HG02588 (cell line): ENCODE results near the gene TMEM39B.
"Not testable (repeated sequence)": the region's sequence is repeated elsewhere in the genome, so short reads cannot be mapped to it uniquely, and the experiment has no call there.

ENCODE experiments used
- ATAC-seq: cut with Tn5 transposase; IDR thresholded peaks from one replicate; pipeline ENCODE4 v1.9.1; 2021; ENCODE audit warnings: mild to moderate bottlenecking, moderate library complexity; ENCODE audit not compliant: unreplicated experiment

The TMEM39B gene

DNA sequence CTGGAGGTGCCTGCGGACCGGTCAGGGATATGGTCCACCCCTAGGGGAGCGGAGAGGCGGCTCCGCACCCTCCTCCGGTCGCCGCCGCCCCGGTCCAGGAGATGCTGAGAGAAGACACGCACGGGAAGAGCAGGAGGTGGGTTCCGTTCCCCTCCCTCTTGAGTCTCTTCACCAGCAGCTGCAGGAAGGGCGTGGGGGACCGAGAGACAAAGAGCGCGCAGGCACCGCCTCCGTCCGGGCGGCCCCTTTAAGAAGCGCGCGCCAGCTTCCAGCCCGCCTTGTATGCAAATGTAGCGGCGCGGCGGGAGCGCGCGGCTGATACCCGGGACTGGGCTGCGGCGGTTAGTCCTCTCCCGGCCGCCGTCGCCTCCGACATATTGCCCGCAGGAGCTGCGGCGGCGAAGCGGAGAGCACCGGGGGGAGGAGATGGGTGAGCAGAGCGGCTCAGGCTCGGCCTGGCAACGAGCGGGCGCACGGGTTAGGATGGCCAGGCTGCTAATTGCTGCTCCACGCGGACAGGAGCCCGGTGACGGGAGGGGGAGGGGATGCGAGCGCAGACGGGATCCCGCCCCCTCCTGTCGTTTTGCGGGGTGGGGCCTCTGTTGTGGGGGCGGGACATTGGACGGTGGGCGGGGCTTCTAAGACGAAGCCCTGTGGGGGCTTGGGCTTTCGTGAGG lies at the start of gene TMEM39B:
Gene TMEM39B, plus strand, starts transcription at position 318 of the 677 bp plus-strand sequence. Its CDS starts 109 bp downstream, at position 427.
- peak; percentile 83 for ATAC-seq

DNA sequence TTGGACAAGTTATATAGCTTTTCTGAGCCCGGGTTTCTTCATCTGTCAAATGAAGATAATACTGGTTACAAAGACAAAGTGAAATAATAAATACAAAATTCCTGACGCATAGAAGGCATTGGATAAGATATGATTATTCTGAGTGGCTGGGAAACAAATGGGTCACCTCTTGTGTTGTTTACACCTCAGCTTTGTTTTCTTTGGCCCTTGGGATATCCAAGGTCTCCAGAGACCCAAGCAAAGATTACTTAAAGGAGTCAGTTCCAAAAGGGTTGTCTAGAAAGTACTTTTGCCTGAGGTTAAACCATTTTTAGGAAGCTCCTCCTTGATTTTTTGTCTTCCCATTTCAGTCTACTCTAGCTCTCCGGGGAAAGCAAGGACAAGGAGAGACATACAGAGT lies 49.4 kb upstream of the TMEM39B start:
- ATAC-seq = no peak

DNA sequence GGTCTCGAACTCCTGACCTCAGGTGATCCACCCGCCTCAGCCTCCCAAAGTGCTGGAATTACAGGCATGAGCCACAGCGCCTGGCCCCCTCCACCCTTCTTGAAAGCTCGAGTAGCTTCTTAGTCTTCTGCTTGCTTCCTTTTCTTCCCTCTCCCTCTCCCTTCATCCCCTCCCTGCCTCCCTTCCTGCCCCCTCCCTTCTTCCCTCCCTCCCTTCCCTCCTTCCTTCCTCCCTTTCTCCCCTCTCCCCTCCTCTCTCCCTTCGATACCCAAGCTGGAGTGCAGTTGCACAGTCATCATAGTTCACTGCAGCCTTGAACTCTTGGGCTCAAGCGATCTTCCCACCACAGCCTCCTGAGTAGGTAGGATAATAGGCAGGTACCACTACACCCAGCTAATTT lies 47.2 kb upstream of the TMEM39B start:
- ATAC-seq = no peak

DNA sequence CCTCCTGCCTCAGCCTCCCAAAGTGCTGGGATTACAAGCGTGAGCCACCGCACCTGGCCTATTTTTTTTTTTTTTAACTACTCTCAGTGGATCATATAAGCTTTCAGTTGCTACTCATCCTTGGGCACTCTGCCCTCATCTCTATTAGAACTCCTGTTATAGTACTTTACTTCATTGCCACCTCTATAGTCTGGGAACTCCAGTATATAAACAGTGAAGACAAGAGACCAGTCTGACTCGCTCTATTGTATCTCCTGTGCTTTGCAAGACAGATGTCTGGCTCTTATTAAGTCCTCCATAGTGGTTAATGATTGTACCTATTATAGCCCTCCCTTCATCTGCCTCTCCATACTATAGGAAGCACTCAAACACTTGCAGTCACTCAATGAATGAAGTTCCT lies 44.0 kb upstream of the TMEM39B start:
- ATAC-seq = no peak

DNA sequence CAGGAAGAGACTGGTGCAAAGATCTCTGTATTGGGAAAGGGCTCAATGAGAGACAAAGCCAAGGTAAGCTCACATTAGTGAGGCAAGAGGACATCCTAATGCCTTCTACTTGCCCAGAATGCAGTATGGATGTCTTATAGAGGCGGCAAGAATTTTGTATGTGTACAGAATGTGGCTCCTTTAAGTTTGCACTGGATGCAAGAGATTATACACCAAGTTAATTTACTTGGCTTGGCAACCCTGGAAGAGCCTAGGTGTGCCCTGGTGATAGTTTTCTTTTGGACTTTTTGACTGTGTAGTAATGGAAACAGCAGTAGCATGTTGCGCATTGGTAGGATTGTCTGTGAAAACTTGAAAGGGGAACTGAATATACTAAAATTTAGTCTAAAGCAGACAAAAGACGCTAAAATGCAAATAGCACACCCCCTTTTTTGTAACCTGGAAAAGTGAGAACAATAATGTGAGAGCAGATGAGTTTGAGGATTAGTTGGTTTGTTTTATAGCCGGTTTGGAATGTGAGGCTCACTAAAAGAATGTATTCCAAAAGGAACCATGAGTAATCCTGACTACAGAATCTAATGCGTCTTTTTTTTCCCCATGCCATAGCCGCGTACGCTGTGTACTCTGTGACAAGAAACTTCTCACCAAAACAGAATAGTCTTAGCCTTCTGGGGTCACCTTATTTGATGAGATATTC lies 41.0 kb upstream of the TMEM39B start:
- no peak for ATAC-seq

DNA sequence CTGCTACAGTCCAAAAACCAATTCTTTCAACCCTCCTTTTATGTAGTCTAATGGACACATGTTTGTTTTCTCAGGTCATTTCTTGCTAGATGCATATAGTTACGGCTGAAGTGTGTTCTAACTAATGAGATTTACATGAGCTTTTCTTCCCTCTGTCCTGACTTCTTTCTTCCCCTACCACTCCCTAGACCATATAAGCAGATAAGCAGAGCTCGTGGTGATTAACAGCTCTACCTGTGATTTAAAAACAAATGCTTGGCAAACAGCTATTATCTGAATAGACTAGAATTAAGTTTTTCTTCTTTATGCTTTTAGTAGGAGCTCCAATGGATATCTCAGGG lies 40.5 kb upstream of the TMEM39B start:
- no peak for ATAC-seq

DNA sequence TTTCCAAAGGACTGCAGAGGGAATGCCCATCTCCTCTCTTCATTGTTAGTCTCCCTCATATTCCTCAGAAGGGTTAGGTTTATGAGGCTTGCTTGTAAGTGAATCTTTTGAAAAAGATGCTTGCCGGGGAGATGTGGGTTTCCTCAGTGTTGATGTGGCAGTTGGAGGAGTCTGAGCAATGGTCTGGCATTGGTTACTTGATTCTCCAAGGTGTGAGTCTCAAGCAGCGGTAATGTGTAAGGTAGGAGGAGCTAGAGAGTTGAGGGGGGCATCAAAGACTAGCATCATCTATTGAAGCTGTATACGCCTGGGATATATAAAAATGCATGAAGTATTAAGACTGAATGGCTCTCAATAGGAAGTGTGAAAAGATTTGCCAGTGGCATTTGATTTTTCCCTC lies 37.6 kb upstream of the TMEM39B start:
- no peak for ATAC-seq

DNA sequence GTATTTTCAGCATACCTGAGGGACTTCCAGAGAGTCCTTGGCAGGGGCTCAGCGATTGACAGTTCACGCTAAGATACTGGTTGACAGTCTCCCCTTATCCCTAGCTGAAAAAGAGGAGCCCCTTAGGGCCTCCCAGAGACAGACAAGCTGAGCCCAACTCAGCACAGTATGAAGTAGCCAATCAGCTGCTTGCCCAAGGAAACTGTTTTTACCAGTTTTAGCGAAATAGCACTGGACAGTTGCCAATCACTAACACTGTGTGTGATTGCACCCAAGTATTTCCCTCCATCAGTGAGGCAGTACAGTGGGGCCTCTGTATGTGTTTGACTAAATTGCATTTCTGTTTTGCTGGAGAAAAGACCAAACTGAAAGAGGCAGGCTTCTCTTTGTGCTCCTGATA lies 32.0 kb upstream of the TMEM39B start:
- ATAC-seq = no peak

DNA sequence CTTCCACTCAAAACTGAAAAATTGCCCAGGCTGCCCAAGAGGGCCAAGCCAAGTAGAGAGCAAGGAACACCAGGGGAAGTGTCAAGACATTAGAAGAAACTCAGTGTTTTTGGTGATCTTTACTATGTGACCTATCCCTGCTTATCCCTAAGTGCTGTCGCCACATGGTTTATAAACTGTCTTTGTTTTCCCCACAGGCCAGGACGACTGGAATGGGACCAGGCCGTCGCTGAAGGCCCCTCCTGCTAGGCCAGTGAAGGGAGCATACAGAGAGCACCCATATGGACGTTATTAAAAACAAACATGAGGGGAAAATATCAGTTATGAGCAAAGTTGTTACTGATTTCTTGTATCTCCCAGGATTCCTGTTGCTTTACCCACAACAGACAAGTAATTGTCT lies 30.4 kb upstream of the TMEM39B start:
- no peak for ATAC-seq

DNA sequence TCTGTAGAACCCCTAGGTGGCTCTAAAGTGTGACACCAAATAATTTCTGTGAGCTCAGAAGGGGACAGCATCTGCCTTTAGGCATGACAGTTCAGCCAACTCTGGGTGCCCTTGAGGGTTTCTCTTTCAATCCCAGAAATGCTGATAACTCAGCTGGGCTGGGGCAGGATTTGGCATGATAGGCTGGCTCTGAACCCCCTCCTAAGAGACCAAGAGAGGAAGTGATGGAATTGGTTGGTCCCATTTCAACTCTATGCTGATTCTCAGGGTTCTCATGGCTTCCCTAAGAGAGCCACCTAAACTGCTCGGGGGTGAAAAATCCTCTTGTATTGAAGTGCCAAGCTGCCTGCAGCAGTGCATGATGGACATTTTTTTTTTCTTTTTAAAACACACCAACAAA lies 28.5 kb upstream of the TMEM39B start:
- no peak for ATAC-seq

DNA sequence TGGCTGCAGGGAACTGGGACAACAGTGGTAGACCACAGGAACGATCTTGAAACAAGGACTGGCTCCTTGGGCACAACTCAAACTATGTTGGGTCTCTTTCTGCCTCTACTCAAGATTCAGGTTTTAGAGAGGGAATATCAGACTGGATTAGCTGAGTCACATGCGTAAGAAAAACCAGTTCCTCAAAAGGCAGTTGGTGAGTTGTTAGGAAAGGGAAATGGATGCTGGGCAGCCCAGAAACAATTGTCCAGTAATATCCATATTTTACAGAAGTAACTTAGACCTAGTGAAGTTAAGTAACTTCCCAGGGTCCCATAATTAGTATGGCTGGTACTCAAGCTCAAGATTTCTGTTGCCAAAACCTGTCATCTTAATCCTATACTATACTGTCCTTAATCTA lies 27.0 kb upstream of the TMEM39B start:
- no peak for ATAC-seq

DNA sequence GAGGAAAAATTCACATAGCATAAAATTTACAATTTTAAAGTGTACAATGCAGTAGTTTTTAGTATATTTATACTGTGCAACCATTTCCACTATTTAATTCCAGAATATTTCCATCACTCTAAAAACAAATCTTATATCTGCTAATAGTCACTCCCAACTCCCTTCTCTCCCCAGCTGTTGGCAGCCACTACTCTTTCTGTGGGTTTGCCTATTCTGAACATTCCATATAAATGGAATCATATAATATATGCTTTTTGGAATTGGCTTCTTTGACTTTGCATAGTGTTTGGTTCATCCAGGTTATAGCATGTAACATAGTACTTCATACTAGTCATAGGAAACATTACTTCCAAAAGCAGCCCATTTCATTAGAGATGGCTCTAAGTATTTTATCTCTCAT lies 25.0 kb upstream of the TMEM39B start:
- ATAC-seq = no peak

DNA sequence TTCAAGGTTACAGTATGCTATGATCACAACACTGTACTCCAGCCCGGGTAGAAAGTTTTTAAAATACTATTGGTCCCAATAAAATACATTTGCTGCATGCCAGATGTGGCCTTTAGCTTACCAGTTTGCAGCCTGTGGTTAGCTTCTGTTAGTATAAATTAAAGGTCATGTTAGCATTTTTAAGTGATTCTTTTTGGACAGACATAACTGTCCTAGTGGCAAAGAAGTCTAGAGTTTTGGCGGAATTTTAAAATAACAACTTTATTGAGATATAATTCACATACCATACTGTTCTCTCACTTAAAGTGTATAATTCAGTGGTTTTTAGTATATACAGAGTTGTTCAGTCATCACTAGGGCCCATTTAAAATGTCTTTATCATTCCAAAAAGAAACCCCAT lies 24.3 kb upstream of the TMEM39B start:
- no peak for ATAC-seq

DNA sequence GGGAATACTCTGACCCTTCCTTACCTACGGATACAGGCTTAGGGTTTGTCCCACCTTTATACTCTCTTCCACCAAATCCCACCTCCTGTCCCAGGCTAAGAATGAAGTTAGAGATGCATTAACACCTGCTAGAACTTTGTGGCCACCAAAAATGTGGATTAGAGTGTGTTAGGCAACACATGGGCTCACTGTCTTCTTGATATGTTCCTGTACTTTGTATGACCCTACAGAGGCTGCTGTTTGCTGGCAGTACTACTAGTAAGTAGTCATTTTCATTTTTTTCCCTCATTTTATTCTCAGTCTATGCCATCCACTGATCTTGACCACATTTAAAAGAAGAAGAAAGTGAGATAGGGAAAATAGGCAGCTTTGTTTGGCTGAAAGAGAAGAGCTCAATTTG lies 21.0 kb upstream of the TMEM39B start:
- ATAC-seq = no peak

DNA sequence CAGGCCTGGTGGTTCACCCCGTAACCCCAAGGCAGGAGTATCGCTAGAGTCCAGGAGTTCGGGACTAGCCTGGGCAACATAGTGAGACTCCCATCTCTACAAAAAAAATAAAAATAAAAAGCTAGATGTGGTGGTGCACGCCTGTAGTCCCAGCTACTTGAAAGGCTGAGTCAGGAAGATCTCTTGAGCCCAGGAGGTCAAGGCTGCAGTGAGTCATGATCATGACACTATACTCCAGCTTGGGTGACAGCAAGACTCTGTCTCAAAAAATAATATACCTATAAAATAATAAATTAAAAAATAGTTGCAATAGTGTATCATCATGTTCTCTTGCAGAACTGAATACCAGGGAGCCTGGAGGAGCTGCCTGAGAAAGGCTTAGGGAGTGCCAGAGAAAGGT lies 19.9 kb upstream of the TMEM39B start:
- ATAC-seq = no peak

DNA sequence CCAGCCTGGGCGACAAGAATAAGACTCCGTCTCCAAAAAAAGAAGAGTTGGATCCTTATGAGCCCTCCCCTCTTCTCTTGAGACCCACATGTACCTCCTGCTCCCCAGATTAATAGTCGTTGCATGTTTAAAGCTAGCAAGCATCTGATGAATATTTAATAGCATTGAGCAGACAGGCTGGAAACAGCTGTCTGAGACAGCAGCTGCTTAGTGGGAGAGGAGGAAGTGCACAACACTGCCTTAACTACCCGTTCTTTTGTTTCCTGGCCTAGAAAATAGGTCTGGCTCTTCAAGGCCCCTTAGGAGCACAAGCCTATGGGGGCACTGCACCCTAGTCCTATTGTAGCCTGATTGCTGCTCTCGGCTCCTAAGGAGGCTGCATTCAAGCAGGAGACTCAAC lies 17.3 kb upstream of the TMEM39B start:
- no peak for ATAC-seq

DNA sequence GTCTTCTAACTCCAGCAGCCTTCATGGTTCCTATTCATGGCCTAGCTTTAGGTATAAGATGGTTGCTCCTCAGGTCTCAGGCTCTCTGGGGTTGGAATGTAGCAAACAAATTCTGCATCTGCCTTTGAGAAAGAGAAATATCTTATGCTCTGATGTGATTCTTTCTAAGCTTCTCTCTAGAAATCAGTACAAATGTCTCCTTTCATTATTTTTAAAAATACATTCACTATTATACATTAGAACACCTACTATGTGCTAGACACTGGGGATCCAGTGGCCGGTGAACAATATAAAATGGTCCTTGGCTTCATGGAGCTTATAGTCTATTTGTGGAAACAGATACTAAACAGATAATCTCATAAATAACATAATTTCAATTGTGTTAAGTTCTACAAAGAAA lies 16.1 kb upstream of the TMEM39B start:
- ATAC-seq = no peak

DNA sequence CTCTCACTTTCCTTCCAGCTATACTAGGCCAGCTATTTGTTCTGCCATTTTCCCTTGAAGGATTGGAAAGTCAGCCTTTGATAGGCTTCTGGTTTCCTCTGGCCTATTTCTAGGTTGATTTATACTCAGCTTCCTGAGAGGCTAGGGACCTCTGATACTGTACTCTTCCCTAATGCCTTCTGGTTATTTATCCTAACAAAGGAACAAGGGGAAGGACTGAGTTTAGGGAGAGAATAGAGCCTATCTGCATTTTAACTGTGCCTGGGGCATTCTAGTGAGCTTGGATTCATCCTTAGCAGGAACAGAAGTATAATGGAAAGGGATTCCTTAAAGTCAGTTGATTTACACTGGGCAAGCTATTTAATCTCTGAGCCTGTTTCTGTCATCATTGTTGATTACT lies 11.8 kb upstream of the TMEM39B start:
- no peak for ATAC-seq

DNA sequence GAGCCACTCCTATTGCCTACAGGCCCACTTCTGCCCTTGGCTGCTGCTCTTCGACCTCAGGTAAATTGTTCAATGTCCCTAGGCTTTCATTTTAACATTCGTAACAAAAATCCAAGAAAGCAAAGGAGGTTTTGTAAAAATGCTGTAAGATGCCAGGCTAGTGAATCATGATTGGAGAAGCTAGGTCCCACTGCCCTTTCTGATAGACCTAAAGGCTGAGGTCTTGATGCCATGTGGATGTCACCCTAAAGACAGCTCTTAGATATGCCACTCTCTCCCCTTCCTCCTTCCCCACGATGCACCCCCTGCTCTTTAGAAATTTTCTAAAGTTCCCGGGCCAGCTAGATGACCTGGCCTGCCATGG lies 9.9 kb upstream of the TMEM39B start:
- ATAC-seq = no peak

DNA sequence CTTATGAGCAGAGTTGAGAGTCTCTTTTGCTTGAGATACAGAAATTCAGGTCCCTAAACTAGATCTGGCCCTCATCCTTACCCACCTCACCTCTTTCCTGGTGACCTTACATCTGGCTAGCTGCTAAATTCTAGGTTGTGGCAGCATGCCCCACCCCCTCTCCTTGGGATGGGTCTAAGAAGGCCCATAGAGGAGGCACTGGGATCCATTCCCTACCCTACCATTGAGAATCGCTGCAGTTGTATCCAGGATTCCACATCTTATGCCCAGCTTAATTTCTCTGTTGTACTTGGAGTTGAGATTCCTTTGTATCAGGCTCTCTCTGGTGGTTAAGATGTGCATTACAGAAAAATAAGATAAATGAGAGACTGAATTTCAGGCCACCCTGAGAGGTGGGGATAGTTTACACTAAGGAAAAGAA lies 9.5 kb upstream of the TMEM39B start:
- no peak for ATAC-seq

DNA sequence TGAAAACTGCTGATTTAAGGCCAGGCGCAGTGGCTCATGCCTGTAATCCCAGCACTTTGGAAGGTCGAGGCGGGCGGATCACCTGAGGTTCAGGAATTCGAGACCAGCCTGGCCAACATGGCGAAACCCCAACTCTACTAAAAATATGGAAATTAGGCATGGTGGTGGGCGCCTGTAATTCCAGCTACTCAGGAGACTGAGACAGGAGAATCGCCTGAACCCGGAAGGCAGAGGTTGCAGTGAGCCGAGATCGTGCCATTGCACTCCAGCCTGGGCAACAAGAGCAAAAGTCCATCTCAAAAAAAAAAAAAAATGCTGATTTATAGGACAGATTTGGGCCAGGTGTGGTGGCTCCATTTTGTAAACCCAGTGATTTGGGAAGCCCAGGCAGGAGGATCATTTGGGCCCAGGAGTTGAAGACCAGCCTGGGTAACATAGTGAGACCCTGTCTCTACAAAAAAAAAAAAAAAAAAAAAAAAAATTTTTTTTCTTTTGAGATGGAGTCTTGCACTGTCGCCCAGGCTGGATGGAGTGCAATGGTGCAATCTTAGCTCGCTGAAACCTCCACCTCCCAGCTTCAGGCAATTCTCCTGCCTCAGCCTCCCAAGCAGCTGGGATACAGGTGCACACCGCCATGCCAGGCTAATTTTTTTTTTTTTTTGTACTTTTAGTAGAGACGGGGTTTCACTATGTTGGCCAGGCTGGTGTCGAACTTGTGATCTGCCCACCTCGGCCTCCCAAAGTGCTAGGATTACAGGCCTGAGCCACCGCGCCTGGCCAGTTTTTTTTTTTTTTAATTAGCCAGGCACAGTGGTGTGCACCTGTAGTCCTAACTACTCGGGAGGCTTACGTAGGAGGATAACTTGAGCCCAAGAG lies 6.9 kb upstream of the TMEM39B start:
- ATAC-seq = not testable (repeated sequence)

DNA sequence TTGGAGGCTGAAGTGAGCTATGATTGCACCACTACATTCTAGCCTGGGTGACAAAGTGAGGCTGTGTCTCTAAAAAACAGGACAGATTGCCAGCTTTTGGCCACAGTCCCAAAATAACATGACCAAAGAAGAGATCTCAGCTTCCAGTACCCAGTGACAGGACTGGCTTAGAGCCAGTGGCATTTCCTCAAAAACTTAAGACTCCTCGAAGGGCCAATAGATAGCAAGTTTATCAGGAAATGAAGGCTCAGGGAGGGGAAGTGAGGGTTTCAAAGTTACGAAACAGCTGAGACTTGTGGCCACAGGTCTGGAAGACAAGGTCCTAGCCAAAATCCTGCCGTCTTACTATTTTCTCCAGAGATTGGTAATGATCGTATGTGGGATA lies 6.3 kb upstream of the TMEM39B start:
- no peak for ATAC-seq
